DND-41 (cell line): Measurements from ENCODE around the gene SMLR1.

ENCODE experiments used
- EZH2 ChIP-seq: IDR thresholded peaks from 3 replicates; pipeline ENCODE4 v1.6.1; 2012; ENCODE audit warnings: borderline replicate concordance, low read depth, mild to moderate bottlenecking, moderate library complexity, low read length, inconsistent platforms; ENCODE audit not compliant: severe bottlenecking
- TF ChIP-seq, protein P1 (sequence below): IDR thresholded peaks from 2 replicates; pipeline ENCODE4 v1.5.1; 2012; ENCODE audit warnings: borderline replicate concordance, low read length, moderate library complexity, mild to moderate bottlenecking; ENCODE audit not compliant: poor library complexity, severe bottlenecking; ENCODE audit errors: extremely low read depth

DNA sequence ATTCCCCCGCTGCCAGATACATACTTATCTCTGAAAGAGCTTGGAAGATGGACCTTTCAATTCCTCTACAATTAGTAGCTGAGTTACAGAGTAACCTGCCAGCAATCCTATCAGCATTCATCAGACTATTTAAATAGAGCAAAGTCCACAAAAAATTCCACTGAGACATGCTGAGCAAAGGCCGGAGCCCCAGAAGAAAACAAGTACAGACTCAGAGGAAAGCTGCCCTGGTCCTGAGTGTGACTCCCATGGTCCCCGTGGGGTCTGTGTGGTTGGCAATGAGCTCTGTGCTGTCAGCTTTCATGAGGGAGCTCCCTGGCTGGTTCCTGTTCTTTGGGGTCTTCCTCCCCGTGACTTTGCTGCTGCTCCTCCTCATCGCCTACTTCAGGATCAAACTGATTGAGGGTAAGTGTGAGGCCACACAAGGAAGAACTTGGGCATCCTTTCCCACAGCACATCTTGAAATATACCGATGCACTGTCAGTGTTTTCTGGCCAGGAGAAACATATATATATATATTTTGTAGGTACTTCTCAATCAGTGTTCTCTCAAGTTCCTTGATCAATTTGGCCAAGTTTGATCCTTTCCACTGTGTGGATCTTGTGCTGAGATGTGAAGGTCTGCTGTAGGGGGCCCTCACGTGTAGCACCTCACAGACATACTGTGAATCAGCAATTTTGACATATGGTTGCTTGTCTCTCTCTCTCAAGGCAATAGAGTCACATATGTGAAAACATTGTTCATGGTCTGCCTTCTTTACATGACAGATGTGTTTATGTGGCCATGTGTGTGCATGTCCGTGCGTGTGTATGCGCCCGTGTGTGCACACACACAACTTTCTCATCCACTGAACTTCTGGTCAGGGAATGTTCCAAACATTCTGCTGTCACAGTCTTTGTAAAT, at the start of gene SMLR1:
- TF ChIP-seq, protein P1, sequence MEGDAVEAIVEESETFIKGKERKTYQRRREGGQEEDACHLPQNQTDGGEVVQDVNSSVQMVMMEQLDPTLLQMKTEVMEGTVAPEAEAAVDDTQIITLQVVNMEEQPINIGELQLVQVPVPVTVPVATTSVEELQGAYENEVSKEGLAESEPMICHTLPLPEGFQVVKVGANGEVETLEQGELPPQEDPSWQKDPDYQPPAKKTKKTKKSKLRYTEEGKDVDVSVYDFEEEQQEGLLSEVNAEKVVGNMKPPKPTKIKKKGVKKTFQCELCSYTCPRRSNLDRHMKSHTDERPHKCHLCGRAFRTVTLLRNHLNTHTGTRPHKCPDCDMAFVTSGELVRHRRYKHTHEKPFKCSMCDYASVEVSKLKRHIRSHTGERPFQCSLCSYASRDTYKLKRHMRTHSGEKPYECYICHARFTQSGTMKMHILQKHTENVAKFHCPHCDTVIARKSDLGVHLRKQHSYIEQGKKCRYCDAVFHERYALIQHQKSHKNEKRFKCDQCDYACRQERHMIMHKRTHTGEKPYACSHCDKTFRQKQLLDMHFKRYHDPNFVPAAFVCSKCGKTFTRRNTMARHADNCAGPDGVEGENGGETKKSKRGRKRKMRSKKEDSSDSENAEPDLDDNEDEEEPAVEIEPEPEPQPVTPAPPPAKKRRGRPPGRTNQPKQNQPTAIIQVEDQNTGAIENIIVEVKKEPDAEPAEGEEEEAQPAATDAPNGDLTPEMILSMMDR: no peak
- TF ChIP-seq EZH2: no peak
